HepG2 (cell line): ENCODE measurements around the gene INAFM1. TPM values are rescaled to one million over a fixed set of nuclear protein-coding genes. Genes with fewer than 3 reads are reported as not detected.

Experiments used
- ARID2 ChIP-seq: sonication (generic); formaldehyde crosslinking; IDR thresholded peaks from 2 replicates; pipeline ENCODE4 v1.8.1; 2022; ENCODE audit warnings: mild to moderate bottlenecking, missing genetic modification reagents, borderline replicate concordance
- FOXJ3 ChIP-seq: sonication (generic); formaldehyde crosslinking; IDR thresholded peaks from 2 replicates; pipeline ENCODE4 v1.4.0; 2020; ENCODE audit warnings: missing genetic modification reagents, mild to moderate bottlenecking, borderline replicate concordance
- HHEX ChIP-seq: IDR thresholded peaks from 2 replicates; pipeline ENCODE4 v1.6.1; 2016; ENCODE audit warnings: control low read depth
- HMG20B ChIP-seq: conservative IDR thresholded peaks from 2 replicates; pipeline ENCODE4 v1.6.1; 2016; ENCODE audit warnings: missing genetic modification reagents, missing compliant biosample characterization
- KAT8 ChIP-seq: IDR thresholded peaks from 2 replicates; pipeline ENCODE4 v1.6.1; 2016; ENCODE audit warnings: missing genetic modification reagents, missing compliant biosample characterization
- MAF1 ChIP-seq: sonication (generic); formaldehyde crosslinking; IDR thresholded peaks from 2 replicates; pipeline ENCODE4 v1.5.0; 2020; ENCODE audit warnings: missing genetic modification reagents, borderline replicate concordance
- RAD21 ChIP-seq: fragments of 450-650 bp; formaldehyde crosslinking; IDR thresholded peaks from 2 replicates; pipeline ENCODE4 v1.5.0; 2020; ENCODE audit warnings: mild to moderate bottlenecking
- SETDB1 ChIP-seq: sonication (generic); formaldehyde crosslinking; IDR thresholded peaks from 2 replicates; pipeline ENCODE4 v1.5.1; 2020; ENCODE audit warnings: missing genetic modification reagents, mild to moderate bottlenecking, borderline replicate concordance
- SKI ChIP-seq: fragments of 450-650 bp; IDR thresholded peaks from one replicate; pipeline ENCODE4 v1.6.1; 2018; ENCODE audit warnings: mild to moderate bottlenecking; ENCODE audit not compliant: partially characterized antibody
- SOX5 ChIP-seq: IDR thresholded peaks from 2 replicates; pipeline ENCODE4 v1.6.1; 2016; ENCODE audit warnings: borderline replicate concordance
- TFDP1 ChIP-seq: IDR thresholded peaks from 2 replicates; pipeline ENCODE4 v1.6.1; 2016; ENCODE audit warnings: missing compliant biosample characterization, missing genetic modification reagents, borderline replicate concordance
- U2AF1 ChIP-seq: fragments of 200-400 bp; formaldehyde crosslinking; optimal IDR thresholded peaks from 2 replicates; pipeline ENCODE3; 2017; ENCODE audit warnings: mild to moderate bottlenecking, low read depth, low read length
- YY1 ChIP-seq: IDR thresholded peaks from 2 replicates; pipeline ENCODE4 v1.6.1; 2011; ENCODE audit warnings: low read length, low read depth, moderate library complexity, mild to moderate bottlenecking; ENCODE audit not compliant: insufficient read depth, insufficient replicate concordance
- ZNF20 ChIP-seq: sonication (generic); formaldehyde crosslinking; IDR thresholded peaks from 2 replicates; pipeline ENCODE4 v1.4.0; 2020; ENCODE audit warnings: mild to moderate bottlenecking, moderate library complexity, missing genetic modification reagents
- ZNF280D ChIP-seq: sonication (generic); formaldehyde crosslinking; IDR thresholded peaks from 2 replicates; pipeline ENCODE4 v1.5.1; 2020; ENCODE audit warnings: mild to moderate bottlenecking, missing genetic modification reagents
- polyA plus RNA-seq, 8 experiments: library from polyadenylated mRNA; depleted of rRNA in 3 of 8; stranded (reverse) in 7 of 8; unstranded in 1 of 8; fragments of >200 nt; fragmentation: Illumina TruSeq in 4 of 8; extraction: Trizol in 4 of 8; gene quantifications; 2 replicates each; pipeline versions ENCODE4 v1.2.1 to v1.2.3, GENCODE V29; 2011 to 2016; ENCODE audit warnings: low read depth in 4 of 8, missing spikeins in 1 of 8, mixed read lengths in 1 of 8; ENCODE audit not compliant: insufficient read depth in 1 of 8
- total RNA-seq, 5 experiments: library from RNA; depleted of rRNA; stranded (reverse); fragments of >200 nt; fragmentation: Illumina TruSeq; extraction: Trizol; gene quantifications; 2 replicates each; pipeline ENCODE4 v1.2.3, GENCODE V29; 2016; ENCODE audit warnings: low read depth in 1 of 5
- TF ChIP-seq, protein P1 (sequence below): sonication (generic); formaldehyde crosslinking; IDR thresholded peaks from 2 replicates; pipeline ENCODE4 v1.8.1; 2023; ENCODE audit warnings: mild to moderate bottlenecking, moderate library complexity, missing genetic modification reagents
- TF ChIP-seq, protein P2 (sequence below): IDR thresholded peaks from 2 replicates; pipeline ENCODE4 v1.4.0; 2020; ENCODE audit warnings: mild to moderate bottlenecking, missing genetic modification reagents

The INAFM1 gene
- total and polyA plus RNA-seq, 2 of the 13 experiments (the other 11 are each of a cell fraction or from before 2014, with no cell fraction given), result 0.88 to 1.9 TPM

DNA sequence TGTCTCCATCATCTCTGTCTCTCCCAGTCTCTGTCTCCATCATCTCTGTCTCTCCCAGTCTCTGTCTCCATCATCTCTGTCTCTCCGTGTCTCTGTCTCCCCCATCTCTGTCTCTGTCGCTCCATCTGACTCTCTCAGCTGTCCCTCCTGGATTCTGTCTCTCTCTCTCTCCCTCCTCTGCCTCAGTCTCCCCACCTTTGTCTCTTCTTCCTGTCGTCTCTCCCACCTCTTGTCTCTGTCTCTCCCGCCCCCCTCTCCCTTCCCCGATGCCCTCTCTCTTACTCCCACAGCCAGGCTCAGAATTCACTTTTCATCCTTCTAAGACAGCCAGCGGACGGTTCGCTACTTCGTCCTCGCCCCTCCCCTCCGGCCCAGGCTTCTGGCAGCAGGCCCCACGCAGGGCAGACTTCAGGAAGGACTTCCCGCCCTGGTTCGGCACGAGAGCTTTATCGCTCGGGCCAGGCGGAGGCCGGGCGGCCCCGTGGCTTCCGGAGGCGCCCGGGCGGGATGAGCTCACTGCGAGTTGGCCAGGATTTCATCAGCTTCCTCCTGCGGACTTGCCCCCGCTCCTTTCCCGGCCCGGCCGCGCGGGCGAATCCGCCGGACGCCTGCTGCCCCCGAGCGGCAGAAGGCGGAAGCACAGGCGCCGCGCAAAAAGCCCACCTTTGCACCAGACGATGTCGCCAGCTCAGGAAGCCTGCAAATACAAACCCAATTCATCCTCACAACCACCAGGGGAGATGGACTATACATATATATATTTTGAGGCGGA is 30.7 kb upstream of the INAFM1 start (continued):
- peak; percentile 85; the same call in 1 of the 2 replicates for TF ChIP-seq ZNF280D
- peak; percentile 49; the same call in 1 of the 2 replicates for TF ChIP-seq FOXJ3
- TF ChIP-seq HMG20B, result no peak
- peak; percentile 99 for TF ChIP-seq RAD21 (CRISPR knock-in tag)
- TF ChIP-seq, protein P1, sequence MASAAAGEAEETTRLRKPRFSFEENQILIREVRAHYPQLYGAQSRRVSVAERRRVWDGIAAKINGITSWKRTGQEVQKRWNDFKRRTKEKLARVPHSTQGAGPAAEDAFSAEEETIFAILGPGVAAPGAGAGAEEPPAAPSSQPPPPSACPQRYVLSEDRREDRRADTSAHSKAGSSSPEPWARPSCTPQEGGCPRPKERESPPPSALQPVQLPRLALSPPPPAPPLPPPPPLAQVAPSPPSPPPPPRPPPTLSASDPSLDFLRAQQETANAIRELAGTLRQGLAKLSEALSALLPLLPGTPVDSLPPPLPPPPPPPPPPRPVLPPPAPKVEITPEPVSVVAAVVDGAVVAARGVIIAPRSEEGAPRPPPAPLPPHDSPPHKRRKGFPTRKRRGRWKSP (CRISPR knock-in tag), result peak; percentile 97
- peak; percentile 79; the same call in 1 of the 2 replicates for TF ChIP-seq TFDP1 (CRISPR knock-in tag)
- TF ChIP-seq SOX5 (CRISPR knock-in tag), result peak; percentile 45; the same call in 1 of the 2 replicates
- 0 out of 2 replicates have a peak, but pooled peaks have one; percentile 74 for TF ChIP-seq ZNF20 (CRISPR knock-in tag)
- 0 out of 2 replicates have a peak, but pooled peaks have one; percentile 13 for TF ChIP-seq HHEX
- TF ChIP-seq U2AF1, result peak; percentile 79
- TF ChIP-seq MAF1, result peak; percentile 74
- TF ChIP-seq KAT8 (CRISPR knock-in tag), result peak; percentile 93
- TF ChIP-seq, protein P2, sequence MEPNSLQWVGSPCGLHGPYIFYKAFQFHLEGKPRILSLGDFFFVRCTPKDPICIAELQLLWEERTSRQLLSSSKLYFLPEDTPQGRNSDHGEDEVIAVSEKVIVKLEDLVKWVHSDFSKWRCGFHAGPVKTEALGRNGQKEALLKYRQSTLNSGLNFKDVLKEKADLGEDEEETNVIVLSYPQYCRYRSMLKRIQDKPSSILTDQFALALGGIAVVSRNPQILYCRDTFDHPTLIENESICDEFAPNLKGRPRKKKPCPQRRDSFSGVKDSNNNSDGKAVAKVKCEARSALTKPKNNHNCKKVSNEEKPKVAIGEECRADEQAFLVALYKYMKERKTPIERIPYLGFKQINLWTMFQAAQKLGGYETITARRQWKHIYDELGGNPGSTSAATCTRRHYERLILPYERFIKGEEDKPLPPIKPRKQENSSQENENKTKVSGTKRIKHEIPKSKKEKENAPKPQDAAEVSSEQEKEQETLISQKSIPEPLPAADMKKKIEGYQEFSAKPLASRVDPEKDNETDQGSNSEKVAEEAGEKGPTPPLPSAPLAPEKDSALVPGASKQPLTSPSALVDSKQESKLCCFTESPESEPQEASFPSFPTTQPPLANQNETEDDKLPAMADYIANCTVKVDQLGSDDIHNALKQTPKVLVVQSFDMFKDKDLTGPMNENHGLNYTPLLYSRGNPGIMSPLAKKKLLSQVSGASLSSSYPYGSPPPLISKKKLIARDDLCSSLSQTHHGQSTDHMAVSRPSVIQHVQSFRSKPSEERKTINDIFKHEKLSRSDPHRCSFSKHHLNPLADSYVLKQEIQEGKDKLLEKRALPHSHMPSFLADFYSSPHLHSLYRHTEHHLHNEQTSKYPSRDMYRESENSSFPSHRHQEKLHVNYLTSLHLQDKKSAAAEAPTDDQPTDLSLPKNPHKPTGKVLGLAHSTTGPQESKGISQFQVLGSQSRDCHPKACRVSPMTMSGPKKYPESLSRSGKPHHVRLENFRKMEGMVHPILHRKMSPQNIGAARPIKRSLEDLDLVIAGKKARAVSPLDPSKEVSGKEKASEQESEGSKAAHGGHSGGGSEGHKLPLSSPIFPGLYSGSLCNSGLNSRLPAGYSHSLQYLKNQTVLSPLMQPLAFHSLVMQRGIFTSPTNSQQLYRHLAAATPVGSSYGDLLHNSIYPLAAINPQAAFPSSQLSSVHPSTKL (CRISPR knock-in tag), result peak; percentile 73
- no peak for TF ChIP-seq SETDB1 (CRISPR knock-in tag)
- TF ChIP-seq YY1, result peak; percentile 33
- TF ChIP-seq ARID2, result peak; percentile 60; the same call in 1 of the 2 replicates
- TF ChIP-seq SKI, result peak; percentile 75
